Osteocyte (in vitro differentiated cells): Measurements from ENCODE around the gene CRIP1. TPM values are rescaled to one million over a fixed set of nuclear protein-coding genes. Genes with fewer than 3 reads are reported as not detected.

Experiments
- DNase-seq: peaks from one replicate; pipeline ENCODE4 v3.0.0; 2021; ENCODE audit warnings: mixed read lengths; ENCODE audit not compliant: unreplicated experiment; ENCODE audit errors: extremely low spot score
- H3K27ac Mint-ChIP-seq: one replicate; pipeline ENCODE4 v1.8.0; 2021; ENCODE audit warnings: mild to moderate bottlenecking, mixed read lengths; ENCODE audit not compliant: unreplicated experiment
- H3K27me3 Mint-ChIP-seq: one replicate; pipeline ENCODE4 v1.8.0; 2021; ENCODE audit warnings: mixed read lengths; ENCODE audit not compliant: unreplicated experiment
- H3K36me3 Mint-ChIP-seq: one replicate; pipeline ENCODE4 v1.8.0; 2021; ENCODE audit warnings: mixed read lengths; ENCODE audit not compliant: unreplicated experiment
- H3K4me1 Mint-ChIP-seq: one replicate; pipeline ENCODE4 v1.8.0; 2021; ENCODE audit warnings: mixed read lengths; ENCODE audit not compliant: unreplicated experiment
- H3K4me3 Mint-ChIP-seq: one replicate; pipeline ENCODE4 v1.8.0; 2021; ENCODE audit warnings: mild to moderate bottlenecking, moderate library complexity, mixed read lengths; ENCODE audit not compliant: unreplicated experiment
- H3K9me3 Mint-ChIP-seq: one replicate; pipeline ENCODE4 v1.8.0; 2021; ENCODE audit warnings: mixed read lengths; ENCODE audit not compliant: unreplicated experiment
- total RNA-seq: library from RNA; stranded (reverse); gene quantifications from 2 replicates; pipeline ENCODE4 v1.2.1, GENCODE V29; 2021
- TF ChIP-seq, protein P1 (sequence below): fragments of 200-600 bp; sonication (generic); IDR thresholded peaks from 2 replicates; pipeline ENCODE4 v1.5.0; 2021; ENCODE audit warnings: antibody characterized with exemption, mild to moderate bottlenecking, moderate library complexity

Gene CRIP1
- total RNA-seq, 1 donor from 2014 or later, result 31.0 TPM

DNA sequence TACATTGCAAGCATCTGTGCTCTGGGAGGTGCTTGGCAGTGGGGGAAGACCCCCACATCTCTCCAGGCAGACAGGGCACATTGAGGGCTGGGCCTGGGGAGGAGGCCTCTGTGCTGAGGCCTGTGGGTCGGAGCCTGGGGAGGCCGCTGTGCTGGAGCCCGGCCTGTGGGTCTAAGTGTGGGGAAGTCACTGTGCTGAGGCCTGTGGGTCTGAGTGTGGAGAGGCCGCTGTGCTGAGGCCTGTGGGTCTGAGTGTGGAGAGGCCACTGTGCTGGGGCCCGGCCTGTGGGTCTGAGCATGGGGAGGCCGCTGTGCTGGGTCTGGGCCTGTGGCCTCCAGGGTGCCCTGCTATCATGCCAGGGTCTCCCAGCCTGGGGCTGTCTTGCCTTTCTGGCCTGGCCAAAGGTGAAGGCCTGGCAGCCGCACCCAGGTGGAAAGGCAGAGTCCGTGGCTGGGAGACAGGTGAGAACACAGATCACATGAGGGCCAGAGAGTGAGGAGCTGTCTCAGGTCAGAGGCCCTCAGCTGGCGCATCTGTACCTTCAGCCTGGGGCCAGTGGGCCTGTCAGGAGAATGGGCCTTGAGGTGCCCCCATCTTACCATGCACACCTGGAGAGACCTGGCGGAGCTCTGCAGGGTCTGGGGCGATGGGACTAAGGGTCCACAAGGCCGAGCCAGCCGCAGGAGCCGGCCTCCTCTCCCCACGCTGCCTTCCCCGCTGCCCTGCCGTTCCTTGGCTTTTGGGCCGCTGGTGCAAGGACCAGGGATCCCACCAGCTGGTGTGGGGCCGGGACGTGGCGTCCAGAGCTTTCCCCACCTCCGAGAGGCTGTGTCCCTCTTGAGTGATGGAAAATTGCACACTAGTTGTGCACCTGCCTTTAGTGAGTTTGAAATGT, 30.7 kb upstream of the CRIP1 start:
- no peak for DNase-seq
- Mint-ChIP-seq H3K27me3 (no peaks in the 10 kb centered on the region), H3K36me3 (peaks cover 18% of the 10 kb centered on the region), H3K4me1 (no peaks in the 10 kb centered on the region), H3K4me3 (no peak overlapping the region), H3K27ac (no peak overlapping the region), H3K9me3 (no peaks in the 10 kb centered on the region)
- TF ChIP-seq, protein P1, sequence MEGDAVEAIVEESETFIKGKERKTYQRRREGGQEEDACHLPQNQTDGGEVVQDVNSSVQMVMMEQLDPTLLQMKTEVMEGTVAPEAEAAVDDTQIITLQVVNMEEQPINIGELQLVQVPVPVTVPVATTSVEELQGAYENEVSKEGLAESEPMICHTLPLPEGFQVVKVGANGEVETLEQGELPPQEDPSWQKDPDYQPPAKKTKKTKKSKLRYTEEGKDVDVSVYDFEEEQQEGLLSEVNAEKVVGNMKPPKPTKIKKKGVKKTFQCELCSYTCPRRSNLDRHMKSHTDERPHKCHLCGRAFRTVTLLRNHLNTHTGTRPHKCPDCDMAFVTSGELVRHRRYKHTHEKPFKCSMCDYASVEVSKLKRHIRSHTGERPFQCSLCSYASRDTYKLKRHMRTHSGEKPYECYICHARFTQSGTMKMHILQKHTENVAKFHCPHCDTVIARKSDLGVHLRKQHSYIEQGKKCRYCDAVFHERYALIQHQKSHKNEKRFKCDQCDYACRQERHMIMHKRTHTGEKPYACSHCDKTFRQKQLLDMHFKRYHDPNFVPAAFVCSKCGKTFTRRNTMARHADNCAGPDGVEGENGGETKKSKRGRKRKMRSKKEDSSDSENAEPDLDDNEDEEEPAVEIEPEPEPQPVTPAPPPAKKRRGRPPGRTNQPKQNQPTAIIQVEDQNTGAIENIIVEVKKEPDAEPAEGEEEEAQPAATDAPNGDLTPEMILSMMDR, result no peak

DNA sequence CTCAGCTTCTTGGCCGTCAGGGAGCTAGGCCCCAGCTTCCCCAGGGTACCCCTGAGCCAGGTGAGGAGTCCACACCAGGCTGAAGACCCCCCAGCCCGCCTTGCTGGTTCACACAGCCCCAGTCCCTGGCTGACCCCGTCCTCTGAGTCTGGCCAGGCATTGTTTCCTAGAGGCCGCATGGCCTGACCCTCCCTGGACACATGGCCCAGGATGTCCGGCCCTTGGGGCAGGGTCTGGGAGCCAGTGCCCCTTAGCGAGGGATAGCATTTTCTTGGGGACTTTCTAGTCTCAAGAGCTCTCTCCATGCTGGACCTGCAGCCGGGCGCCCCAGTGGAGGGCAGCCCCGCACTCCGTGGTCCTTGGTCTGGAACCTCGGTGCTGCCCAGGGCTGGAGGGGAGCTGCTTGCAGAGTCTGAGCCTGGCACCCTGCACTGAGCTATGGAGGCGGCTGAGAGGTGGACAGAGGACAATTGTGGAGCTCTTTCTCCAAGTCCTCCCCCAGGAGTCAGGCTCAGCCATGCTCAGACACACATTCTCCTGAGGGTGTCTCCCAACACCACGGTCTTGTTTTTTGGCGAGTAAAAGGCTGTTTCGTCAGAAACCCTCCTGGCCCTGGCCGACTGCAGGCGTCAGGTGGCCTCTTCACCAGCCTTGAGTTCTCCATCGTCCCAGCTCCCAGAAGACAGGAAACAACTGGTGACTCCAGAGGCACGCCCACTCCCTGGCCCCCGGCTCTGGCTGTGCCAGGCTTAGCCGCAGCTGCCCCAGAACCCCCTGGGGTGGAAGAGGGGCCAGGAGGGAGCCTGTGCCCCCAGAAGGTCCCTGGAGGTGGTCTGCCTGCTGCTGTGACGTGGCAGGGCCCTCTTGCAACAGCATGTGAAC, 29.7 kb upstream of the CRIP1 start:
- DNase-seq, result no peak
- TF ChIP-seq, protein P1, result no peak
- no peaks in the 10 kb centered on the region for H3K4me1 Mint-ChIP-seq
- no peak overlapping the region for H3K27ac Mint-ChIP-seq
- H3K36me3 Mint-ChIP-seq, result peaks cover 23% of the 10 kb centered on the region
- no peaks in the 10 kb centered on the region for H3K9me3 Mint-ChIP-seq
- no peaks in the 10 kb centered on the region for H3K27me3 Mint-ChIP-seq
- no peak overlapping the region for H3K4me3 Mint-ChIP-seq

DNA sequence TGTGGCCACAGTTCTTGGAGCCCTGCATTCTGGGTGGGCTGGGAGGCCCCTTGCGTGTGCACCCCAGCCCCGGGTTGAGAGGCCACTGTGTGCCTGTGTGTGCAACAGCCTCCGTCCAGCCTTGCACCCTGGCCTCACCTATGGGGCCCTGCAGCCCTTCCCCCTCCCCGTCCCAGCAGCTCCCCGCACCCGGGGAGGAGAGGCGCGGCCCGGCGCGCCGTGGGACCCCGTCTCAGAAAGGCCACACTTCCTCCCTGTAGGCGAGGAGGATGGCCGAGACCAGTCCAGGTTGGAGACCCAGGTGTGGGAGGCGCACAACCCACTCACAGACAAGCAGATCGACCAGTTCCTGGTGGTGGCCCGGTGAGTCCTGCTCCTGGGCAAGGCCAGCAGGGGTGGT, 28.7 kb upstream of the CRIP1 start:
- Mint-ChIP-seq H3K27me3 (no peaks in the 10 kb centered on the region), H3K36me3 (peaks cover 19% of the 10 kb centered on the region), H3K4me1 (no peaks in the 10 kb centered on the region), H3K27ac (no peak overlapping the region), H3K9me3 (no peaks in the 10 kb centered on the region), H3K4me3 (no peak overlapping the region)
- no peak for DNase-seq
- TF ChIP-seq, protein P1, result no peak

DNA sequence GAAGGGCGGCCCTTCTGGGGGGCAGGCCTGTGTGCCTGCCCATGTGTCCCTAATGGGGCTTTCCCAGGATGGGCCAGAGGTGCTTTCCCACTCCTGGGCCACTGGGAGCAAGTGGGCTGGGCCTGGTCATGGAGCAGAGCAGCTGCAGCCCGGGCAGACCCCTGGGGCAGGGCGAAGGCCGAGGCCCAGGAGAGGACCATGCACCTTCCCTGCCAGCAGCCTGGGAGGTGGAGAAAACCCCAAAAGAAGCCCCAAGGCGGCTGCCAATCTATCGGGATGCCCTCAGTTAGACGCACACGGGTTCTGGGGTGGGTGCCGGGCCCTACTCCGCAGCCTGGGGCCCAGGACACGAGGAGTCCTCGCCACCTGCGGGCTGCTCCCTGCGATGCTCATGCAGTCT, 28.1 kb upstream of the CRIP1 start:
- H3K27ac Mint-ChIP-seq, result no peak overlapping the region
- no peaks in the 10 kb centered on the region for H3K27me3 Mint-ChIP-seq
- no peaks in the 10 kb centered on the region for H3K4me1 Mint-ChIP-seq
- DNase-seq, result no peak
- no peak overlapping the region for H3K4me3 Mint-ChIP-seq
- TF ChIP-seq, protein P1, result no peak
- peaks cover 16% of the 10 kb centered on the region for H3K36me3 Mint-ChIP-seq
- no peaks in the 10 kb centered on the region for H3K9me3 Mint-ChIP-seq

DNA sequence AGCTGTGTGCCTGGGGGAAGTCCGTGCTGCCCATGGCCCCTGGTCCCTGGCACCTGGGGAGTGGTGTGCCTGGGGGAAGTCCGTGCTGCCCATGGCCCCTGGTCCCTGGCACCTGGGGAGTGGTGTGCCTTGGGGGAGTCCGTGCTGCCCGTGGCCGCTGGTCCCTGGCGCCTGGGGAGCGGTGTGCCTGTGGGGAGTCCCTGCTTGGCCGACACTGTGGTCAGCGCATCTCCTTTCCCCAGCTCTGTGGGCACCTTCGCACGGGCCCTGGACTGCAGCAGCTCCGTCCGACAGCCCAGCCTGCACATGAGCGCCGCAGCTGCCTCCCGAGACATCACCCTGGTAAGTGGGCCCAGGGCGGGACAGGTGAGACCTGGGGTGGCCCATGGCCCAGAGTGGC, 26.6 kb upstream of the CRIP1 start:
- DNase-seq, result no peak
- H3K4me1 Mint-ChIP-seq, result no peaks in the 10 kb centered on the region
- H3K9me3 Mint-ChIP-seq, result no peaks in the 10 kb centered on the region
- no peak overlapping the region for H3K4me3 Mint-ChIP-seq
- H3K27ac Mint-ChIP-seq, result no peak overlapping the region
- no peaks in the 10 kb centered on the region for H3K27me3 Mint-ChIP-seq
- TF ChIP-seq, protein P1, result no peak
- peaks cover 15% of the 10 kb centered on the region for H3K36me3 Mint-ChIP-seq
